HepG2 (cell line): Measurements from ENCODE around the gene TIMP4. TPM values are rescaled to one million over a fixed set of nuclear protein-coding genes. Genes with fewer than 3 reads are reported as not detected.
A peak's percentile ranks its signal among the peaks of the same experiment; 100 is the strongest.

Experiments used
- ATAC-seq: fragments of 200-7000 bp; cut with Tn5 transposase; 3 replicates; pipeline ENCODE4 v1.9.1; 2020; ENCODE audit warnings: mild to moderate bottlenecking, moderate library complexity
- BruUV-seq: library from RNA; stranded (reverse); fragments of 400-500 nt; replicated peaks from 2 replicates; lab custom pipeline; 2021; lab: Mats Ljungman, UMichigan
- CTCF ChIA-PET: fragments of 300-600 bp; formaldehyde crosslinking; extraction: SDS; loops from one replicate; lab custom pipeline; 2021; ENCODE audit warnings: low total read pairs, inconsistent platforms, low intra/inter-chr PET ratio; lab: Yijun Ruan, JAX
- POLR2A ChIA-PET: fragments of 350-600 bp; sonication (Branson Sonifier 250); formaldehyde crosslinking; loops from one replicate; lab custom pipeline; 2020; ENCODE audit warnings: antibody characterized with exemption, inconsistent platforms; lab: Yijun Ruan, JAX
- DNase-seq: peaks from one replicate; pipeline ENCODE4 v3.0.0-alpha.2; 2015; ENCODE audit warnings: low spot score
- FAIRE-seq: peaks from 3 replicates; lab custom pipeline; 2011; peaks lifted over from hg19 to GRCh38; lab: Jason Lieb, UNC
- H2AFZ ChIP-seq: one replicate; pipeline ENCODE4 v1.6.1; 2011; ENCODE audit warnings: low read length, inconsistent platforms
- H3K27ac ChIP-seq: fragments of 300-600 bp; 3 replicates; pipeline ENCODE4 v1.8.0; 2011; ENCODE audit warnings: mixed run types, mild to moderate bottlenecking, mixed read lengths, low read length, inconsistent platforms; ENCODE audit not compliant: insufficient read depth; ENCODE audit errors: extremely low read length
- H3K27me3 ChIP-seq, 2 experiments: fragments of 200-600 bp in 1 of 2; 2 replicates in 1 of 2; 3 replicates in 1 of 2; pipeline versions ENCODE4 v1.6.0 to v1.8.0; 2011; ENCODE audit warnings: low read length in 2 of 2, mild to moderate bottlenecking in 2 of 2, moderate library complexity in 2 of 2, inconsistent platforms in 1 of 2; ENCODE audit not compliant: insufficient read depth in 2 of 2, control insufficient read depth in 1 of 2
- H3K36me3 ChIP-seq, 2 experiments: fragments of 200-600 bp in 1 of 2; replicated peaks in 1 of 2; 2 replicates in 1 of 2; 3 replicates in 1 of 2; pipeline versions ENCODE4 v1.5.1 to v1.8.0; 2011; ENCODE audit warnings: low read length in 2 of 2, inconsistent platforms in 1 of 2; ENCODE audit not compliant: insufficient read depth in 2 of 2, control insufficient read depth in 1 of 2
- H3K4me1 ChIP-seq: 2 replicates; pipeline ENCODE4 v1.5.1; 2012; ENCODE audit warnings: low read length, inconsistent platforms; ENCODE audit not compliant: insufficient read depth
- H3K4me2 ChIP-seq: 2 replicates; pipeline ENCODE4 v1.6.0; 2011; ENCODE audit warnings: low read depth, low read length, inconsistent platforms
- H3K4me3 ChIP-seq, 3 experiments: fragments of 200-600 bp in 1 of 3; sonication (generic), shearing (Covaris generic) in 1 of 3; replicated peaks in 1 of 3; 2 replicates each; pipeline ENCODE4 v1.5.1; 2011 to 2016; ENCODE audit warnings: low read length in 3 of 3, inconsistent platforms in 2 of 3, low read depth in 2 of 3, mild to moderate bottlenecking in 2 of 3, control low read depth in 1 of 3, mixed read lengths in 1 of 3; ENCODE audit not compliant: insufficient read depth in 1 of 3
- H3K79me2 ChIP-seq: one replicate; pipeline ENCODE4 v1.6.1; 2011; ENCODE audit warnings: low read length, inconsistent platforms; ENCODE audit not compliant: insufficient read depth
- H3K9ac ChIP-seq: 2 replicates; pipeline ENCODE4 v1.6.0; 2011; ENCODE audit warnings: mild to moderate bottlenecking, low read depth, low read length, inconsistent platforms; ENCODE audit not compliant: insufficient read depth
- H3K9me3 ChIP-seq: 2 replicates; pipeline ENCODE4 v1.5.1; 2012; ENCODE audit warnings: mild to moderate bottlenecking, low read length
- H4K20me1 ChIP-seq: 2 replicates; pipeline ENCODE4 v1.6.0; 2011; ENCODE audit warnings: inconsistent platforms, mild to moderate bottlenecking, low read length, moderate library complexity; ENCODE audit not compliant: insufficient read depth
- ADNP ChIP-seq: sonication (generic); formaldehyde crosslinking; IDR thresholded peaks from 2 replicates; pipeline ENCODE4 v1.4.0; 2020; ENCODE audit warnings: missing genetic modification reagents
- BORCS8-MEF2B ChIP-seq: sonication (generic); formaldehyde crosslinking; IDR thresholded peaks from 2 replicates; pipeline ENCODE4 v1.8.0; 2022; ENCODE audit warnings: mild to moderate bottlenecking, missing genetic modification reagents
- DZIP1 ChIP-seq: sonication (generic); formaldehyde crosslinking; IDR thresholded peaks from 2 replicates; pipeline ENCODE4 v1.5.0; 2020; ENCODE audit warnings: mild to moderate bottlenecking, missing genetic modification reagents
- FOXP1 ChIP-seq, 2 experiments: fragments of 450-650 bp in 1 of 2; IDR thresholded peaks; 2 replicates each; pipeline ENCODE4 v1.6.1; 2017 to 2018; ENCODE audit warnings: antibody characterized with exemption in 1 of 2
- POGZ ChIP-seq: sonication (generic); formaldehyde crosslinking; IDR thresholded peaks from 2 replicates; pipeline ENCODE4 v1.4.0; 2020; ENCODE audit warnings: mild to moderate bottlenecking, missing genetic modification reagents
- REL ChIP-seq: sonication (generic); formaldehyde crosslinking; conservative IDR thresholded peaks from 2 replicates; pipeline ENCODE4 v1.8.0; 2022; ENCODE audit warnings: mild to moderate bottlenecking, missing genetic modification reagents, moderate library complexity
- RFX3 ChIP-seq: IDR thresholded peaks from 2 replicates; pipeline ENCODE4 v1.6.1; 2016; ENCODE audit warnings: missing biosample characterization, missing genetic modification reagents
- SIX1 ChIP-seq: sonication (generic); formaldehyde crosslinking; IDR thresholded peaks from 2 replicates; pipeline ENCODE4 v1.4.0; 2020; ENCODE audit warnings: missing genetic modification reagents, borderline replicate concordance
- SSRP1 ChIP-seq: IDR thresholded peaks from 2 replicates; pipeline ENCODE4 v1.6.1; 2016; ENCODE audit warnings: control low read depth
- TFDP2 ChIP-seq: sonication (generic); formaldehyde crosslinking; IDR thresholded peaks from 2 replicates; pipeline ENCODE4 v1.4.0; 2020; ENCODE audit warnings: missing genetic modification reagents
- ZBTB34 ChIP-seq: sonication (generic); formaldehyde crosslinking; IDR thresholded peaks from 2 replicates; pipeline ENCODE4 v1.8.0; 2022; ENCODE audit warnings: mild to moderate bottlenecking, missing genetic modification reagents
- ZBTB42 ChIP-seq: sonication (generic); formaldehyde crosslinking; IDR thresholded peaks from 2 replicates; pipeline ENCODE4 v1.5.0; 2020; ENCODE audit warnings: mild to moderate bottlenecking, missing genetic modification reagents
- ZNF691 ChIP-seq: sonication (generic); formaldehyde crosslinking; IDR thresholded peaks from 2 replicates; pipeline ENCODE4 v1.4.0; 2020; ENCODE audit warnings: missing genetic modification reagents, low read depth, mild to moderate bottlenecking, borderline replicate concordance
- ZNF704 ChIP-seq: sonication (generic); formaldehyde crosslinking; IDR thresholded peaks from 2 replicates; pipeline ENCODE4 v1.8.1; 2023; ENCODE audit warnings: mild to moderate bottlenecking, inconsistent platforms, moderate library complexity, missing genetic modification reagents, borderline replicate concordance
- ZNF883 ChIP-seq: sonication (generic); formaldehyde crosslinking; IDR thresholded peaks from 2 replicates; pipeline ENCODE4 v1.5.1; 2020; ENCODE audit warnings: mild to moderate bottlenecking, missing genetic modification reagents; ENCODE audit errors: not compliant biosample characterization
- WGBS: methylation state at CpG from one replicate; pipeline ENCODE4 v1.1.6; 2017; ENCODE audit warnings: low lambda C conversion rate; 5-methylcytosine and 5-hydroxymethylcytosine counted together
- in situ Hi-C: cut with HindIII; loops from 2 replicates; pipeline ENCODE4 v1.10.0; 2017; ENCODE audit warnings: low pct_unique_long_range_greater_than_20kb; ENCODE audit not compliant: extremely low pct_ligation_motif_present
- intact Hi-C: fragments of 100-400 bp; cut with micrococcal nuclease; formaldehyde crosslinking; loops from one replicate; pipeline ENCODE4 v1.10.0; 2022; ENCODE audit not compliant: unreplicated experiment
- polyA plus RNA-seq, 8 experiments: library from polyadenylated mRNA; depleted of rRNA in 3 of 8; stranded (reverse) in 7 of 8; unstranded in 1 of 8; fragments of >200 nt; fragmentation: Illumina TruSeq in 4 of 8; extraction: Trizol in 4 of 8; gene quantifications; 2 replicates each; pipeline versions ENCODE4 v1.2.1 to v1.2.3, GENCODE V29; 2011 to 2016; ENCODE audit warnings: low read depth in 4 of 8, missing spikeins in 1 of 8, mixed read lengths in 1 of 8; ENCODE audit not compliant: insufficient read depth in 1 of 8
- total RNA-seq, 5 experiments: library from RNA; depleted of rRNA; stranded (reverse); fragments of >200 nt; fragmentation: Illumina TruSeq; extraction: Trizol; gene quantifications; 2 replicates each; pipeline ENCODE4 v1.2.3, GENCODE V29; 2016; ENCODE audit warnings: low read depth in 1 of 5

TIMP4 gene
- total and polyA plus RNA-seq, 2 of the 13 experiments (the other 11 are each of a cell fraction or from before 2014, with no cell fraction given): 0.05 to 0.07 TPM

- 0 out of 2 replicates have a peak, but pooled peaks have one; percentile 39 for TF ChIP-seq DZIP1 (CRISPR knock-in tag)
- TF ChIP-seq BORCS8-MEF2B (CRISPR knock-in tag): no peak
- no peak for TF ChIP-seq ADNP (CRISPR knock-in tag)
- TF ChIP-seq SIX1 (CRISPR knock-in tag): no peak
- no peak for TF ChIP-seq POGZ (CRISPR knock-in tag)
- 0 out of 2 replicates have a peak, but pooled peaks have one; percentile 38 for TF ChIP-seq ZBTB34 (CRISPR knock-in tag)
- TF ChIP-seq SSRP1 (CRISPR knock-in tag): no peak
Observed at GRCh38 chr3:12158387-12159226, at the start of gene TIMP4 (continued).

- ATAC-seq: no peak
- DNase-seq: no peak
- in situ Hi-C loops (no loop called here), intact Hi-C loops (no loop called here)
- no peaks in the 10 kb centered on the region for H3K4me1 ChIP-seq
- ChIA-PET CTCF (no interaction called here), POLR2A (no interaction called here)
- no peak overlapping the region for H3K9ac ChIP-seq
- H3K27me3 ChIP-seq: no peaks in the 10 kb centered on the region
- no peaks in the 10 kb centered on the region for H3K36me3 ChIP-seq
- no peak overlapping the region for H3K27ac ChIP-seq
- H3K4me3 ChIP-seq: no peak overlapping the region
- no peak overlapping the region for H2AFZ ChIP-seq
- H3K4me2 ChIP-seq: no peak overlapping the region
- H3K79me2 ChIP-seq: no peaks in the 10 kb centered on the region
- no peaks in the 10 kb centered on the region for H4K20me1 ChIP-seq
- WGBS: 8% methylated on average over 4 of the region's 4 CpGs
- no peak for FAIRE-seq
- H3K9me3 ChIP-seq: no peaks in the 10 kb centered on the region
- no TSS peak for BruUV-seq
- TF ChIP-seq ZBTB42 (no peak), ZNF691 (no peak), ZNF883 (CRISPR knock-in tag) (no peak), ZNF704 (CRISPR knock-in tag) (no peak), FOXP1 (IDR thresholded peaks at IDR 0.05) (no peak), FOXP1 (CRISPR knock-in tag; IDR thresholded peaks at IDR 0.05) (no peak), RFX3 (CRISPR knock-in tag) (no peak), TFDP2 (CRISPR knock-in tag) (no peak), REL (CRISPR knock-in tag) (no peak)
Observed at GRCh38 chr3:12205171-12205570, 46.5 kb upstream of the TIMP4 start.
